HAP-1 (cell line): ENCODE data around the gene DISC1.
"Not testable (repeated sequence)": the region's sequence is repeated elsewhere in the genome, so short reads cannot be mapped to it uniquely, and the experiment has no call there.

ENCODE experiments used
- DNase-seq, 2 experiments: peaks; one replicate each; pipeline ENCODE4 v3.0.0-alpha.2; 2016 to 2020; ENCODE audit warnings: low spot score in 2 of 2
- H3K27me3 ChIP-seq: fragments of 250-450 bp; sonication (Bioruptor Pico); 2 replicates; pipeline ENCODE4 v1.5.1; 2020; ENCODE audit warnings: low read depth, mild to moderate bottlenecking, moderate library complexity
- H3K36me3 ChIP-seq: fragments of 250-450 bp; sonication (Bioruptor Pico); replicated peaks from 2 replicates; pipeline ENCODE4 v1.5.1; 2020; ENCODE audit warnings: mild to moderate bottlenecking
- H3K4me1 ChIP-seq: fragments of 250-450 bp; sonication (Bioruptor Pico); 2 replicates; pipeline ENCODE4 v1.5.1; 2020; ENCODE audit warnings: mild to moderate bottlenecking
- H3K4me3 ChIP-seq: fragments of 250-450 bp; sonication (Bioruptor Pico); 2 replicates; pipeline ENCODE4 v1.5.1; 2020; ENCODE audit warnings: mild to moderate bottlenecking, moderate library complexity
- H3K9me3 ChIP-seq: fragments of 250-450 bp; sonication (Bioruptor Pico); 2 replicates; pipeline ENCODE4 v1.5.1; 2020; ENCODE audit warnings: mild to moderate bottlenecking, moderate library complexity
- in situ Hi-C: fragments of 300-500 bp; cut with MboI; formaldehyde crosslinking; loops from 3 replicates; pipeline ENCODE4 v1.14.3; 2020; ENCODE audit warnings: low sequenced_read_pairs, inconsistent platforms, mixed read lengths

DISC1 gene

DNA sequence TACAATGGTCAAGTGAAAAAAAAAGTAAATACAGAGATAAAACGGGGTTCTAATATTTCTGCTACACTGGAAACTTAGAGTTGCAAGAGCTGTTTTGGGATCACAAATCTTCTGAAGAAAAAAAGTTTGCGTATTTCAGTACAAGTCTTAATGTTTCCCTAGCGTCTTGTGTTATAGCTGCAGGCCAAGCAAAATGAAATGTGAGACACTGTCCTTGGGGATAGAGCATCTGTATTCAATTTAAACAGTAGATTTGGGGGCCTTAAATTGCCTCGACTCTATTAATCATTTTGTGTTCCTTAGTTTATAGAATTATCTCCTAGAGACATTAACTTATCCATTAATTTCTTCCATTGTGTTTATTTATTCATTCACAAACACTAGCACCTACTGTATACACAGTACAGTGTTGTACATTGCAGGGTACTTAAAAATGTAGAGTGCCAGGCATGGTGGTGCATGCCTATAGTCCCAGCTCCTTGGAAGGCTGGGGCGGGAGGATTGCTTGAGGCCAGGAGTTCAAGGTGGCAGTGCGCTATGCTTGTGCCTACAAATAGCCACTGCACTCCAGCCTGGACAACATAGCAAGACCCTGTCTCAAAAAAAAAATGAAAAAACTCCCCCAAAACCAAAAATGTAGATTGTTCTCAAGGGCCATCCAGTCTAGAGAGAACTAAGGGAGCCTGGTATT, 7.9 kb downstream of the DISC1 start:
- in situ Hi-C loops: no loop called here
- no peaks in the 10 kb centered on the region for H3K4me1 ChIP-seq
- H3K36me3 ChIP-seq: no peaks in the 10 kb centered on the region
- H3K9me3 ChIP-seq: no peaks in the 10 kb centered on the region
- H3K27me3 ChIP-seq: no peaks in the 10 kb centered on the region
- no peak overlapping the region for H3K4me3 ChIP-seq
- DNase-seq: no peak

DNA sequence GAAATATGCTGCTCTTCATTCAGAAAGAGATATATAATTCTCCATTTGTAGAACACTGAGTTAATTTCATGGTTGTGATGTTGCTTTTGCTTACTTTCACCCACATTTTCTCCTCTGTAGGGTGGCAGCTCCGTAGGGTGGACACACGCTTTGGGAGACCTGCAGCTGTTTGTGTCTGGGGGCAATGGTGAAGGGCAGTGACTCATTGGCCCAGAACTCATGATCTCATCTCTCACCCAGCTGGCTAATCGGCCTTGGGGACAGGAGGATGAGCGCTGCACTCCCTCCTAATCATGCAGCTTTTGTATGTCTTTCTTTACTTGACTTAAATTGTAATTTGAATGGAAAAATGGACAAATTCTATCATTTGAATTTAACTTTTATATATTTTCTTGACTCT, 9.6 kb downstream of the DISC1 start:
- no peaks in the 10 kb centered on the region for H3K4me1 ChIP-seq
- no peaks in the 10 kb centered on the region for H3K36me3 ChIP-seq
- DNase-seq: no peak
- H3K27me3 ChIP-seq: no peaks in the 10 kb centered on the region
- H3K4me3 ChIP-seq: no peak overlapping the region
- in situ Hi-C loops: no loop called here
- H3K9me3 ChIP-seq: no peaks in the 10 kb centered on the region

DNA sequence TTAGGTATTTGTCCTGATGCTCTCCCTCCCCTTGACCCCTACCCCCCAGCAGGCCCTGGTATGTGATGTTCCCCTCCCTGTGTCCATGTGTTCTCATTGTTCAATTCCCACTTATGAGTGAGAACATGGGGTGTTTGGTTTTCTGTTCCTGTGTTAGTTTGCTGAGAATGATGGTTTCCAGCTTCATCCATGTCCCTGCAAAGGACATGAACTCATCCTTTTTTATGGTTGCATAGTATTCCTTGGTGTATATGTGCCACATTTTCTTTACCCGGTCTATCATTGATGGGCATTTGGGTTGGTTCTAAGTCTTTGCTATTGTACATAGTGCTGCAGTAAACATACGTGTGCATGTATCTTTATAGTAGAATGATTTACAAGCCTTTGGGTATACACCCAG, 10.3 kb downstream of the DISC1 start:
- H3K4me1 ChIP-seq, H3K4me3 ChIP-seq, in situ Hi-C loops, DNase-seq, H3K9me3 ChIP-seq, H3K36me3 ChIP-seq, H3K27me3 ChIP-seq: not testable (repeated sequence)

DNA sequence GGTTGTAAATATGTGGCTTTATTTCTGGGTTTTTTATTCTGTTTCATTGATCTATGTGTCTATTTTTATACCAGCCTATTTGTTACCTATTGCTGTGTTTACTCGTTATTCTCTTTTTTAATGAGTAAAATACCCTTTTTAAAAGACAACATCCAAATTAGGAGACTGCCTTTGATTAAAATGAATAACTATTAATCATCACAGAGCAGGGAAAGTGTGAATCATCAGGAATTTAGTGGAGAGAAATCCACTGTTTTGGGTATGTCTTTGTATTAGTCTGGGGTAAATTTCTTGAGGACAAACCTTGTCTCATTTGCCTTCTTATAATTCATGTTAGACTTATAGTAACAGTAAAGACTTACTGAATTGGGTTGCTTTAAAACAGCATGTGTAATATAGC, 12.1 kb downstream of the DISC1 start:
- in situ Hi-C loops: no loop called here
- no peak overlapping the region for H3K4me3 ChIP-seq
- DNase-seq: no peak

DNA sequence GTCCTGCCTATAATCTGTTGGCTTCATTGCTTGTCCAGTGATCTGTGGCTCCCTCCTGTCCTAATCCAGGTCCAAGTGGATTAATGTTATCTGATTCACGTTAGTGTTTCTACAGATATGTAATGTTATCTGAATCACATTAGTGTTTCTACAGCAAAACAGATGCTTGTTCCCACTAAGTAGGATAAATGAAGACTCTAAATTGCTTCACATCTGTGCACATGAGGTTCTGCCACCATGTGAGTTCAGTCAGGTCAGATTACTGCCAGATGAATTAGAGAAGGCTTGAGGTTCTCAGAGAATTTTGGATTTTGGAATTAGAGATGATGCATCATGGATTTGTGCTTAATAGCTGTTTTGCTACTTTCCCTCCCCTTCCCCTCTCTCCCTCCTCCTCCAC, 13.2 kb downstream of the DISC1 start:
- H3K4me1 ChIP-seq: no peaks in the 10 kb centered on the region
- no peak for DNase-seq
- H3K9me3 ChIP-seq: no peaks in the 10 kb centered on the region
- in situ Hi-C loops: no loop called here
- H3K4me3 ChIP-seq: no peak overlapping the region
- H3K27me3 ChIP-seq: no peaks in the 10 kb centered on the region
- H3K36me3 ChIP-seq: no peaks in the 10 kb centered on the region

More for the DNA sequence above, 12.1 kb downstream of the DISC1 start:
- H3K27me3 ChIP-seq: no peaks in the 10 kb centered on the region
- no peaks in the 10 kb centered on the region for H3K36me3 ChIP-seq
- H3K4me1 ChIP-seq: no peaks in the 10 kb centered on the region
- H3K9me3 ChIP-seq: no peaks in the 10 kb centered on the region

DNA sequence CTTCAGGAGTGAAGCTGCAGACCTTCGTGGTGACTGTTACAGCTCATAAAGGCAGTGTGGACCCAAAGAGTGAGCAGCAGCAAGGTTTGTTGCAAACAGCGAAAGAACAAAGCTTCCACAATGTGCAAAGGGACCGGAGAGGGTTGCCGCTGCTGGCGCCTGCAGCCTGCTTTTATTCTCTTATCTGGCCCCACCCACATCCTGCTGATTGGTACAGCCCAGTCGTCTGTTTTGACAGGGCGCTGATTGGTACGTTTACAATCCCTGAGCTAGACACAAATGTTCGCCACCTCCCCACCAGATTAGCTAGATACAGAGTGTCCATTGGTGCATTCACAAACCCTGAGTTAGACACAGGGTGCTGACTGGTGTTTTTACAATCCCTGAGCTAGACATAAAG, 14.9 kb downstream of the DISC1 start:
- H3K4me3 ChIP-seq, H3K36me3 ChIP-seq, H3K27me3 ChIP-seq, DNase-seq, in situ Hi-C loops, H3K9me3 ChIP-seq, H3K4me1 ChIP-seq: not testable (repeated sequence)

DNA sequence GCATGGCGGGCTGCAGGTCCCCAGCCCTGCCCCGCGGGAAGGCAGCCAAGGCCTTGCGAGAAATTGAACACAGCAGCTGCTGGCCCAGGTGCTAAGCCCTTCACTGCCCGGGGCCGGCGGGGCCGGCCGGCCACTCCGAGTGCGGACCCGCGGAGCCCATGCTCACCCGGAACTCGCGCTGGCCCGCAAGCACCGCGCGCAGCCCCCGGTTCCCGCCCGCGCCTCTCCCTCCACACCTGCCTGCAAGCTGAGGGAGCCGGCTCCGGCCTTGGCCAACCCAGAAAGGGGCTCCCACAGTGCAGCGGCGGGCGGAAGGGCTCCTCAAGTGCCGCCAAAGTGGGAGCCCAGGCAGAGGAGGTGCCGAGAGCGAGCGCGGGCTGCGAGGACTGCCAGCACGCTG, 15.5 kb downstream of the DISC1 start:
- H3K4me1 ChIP-seq, H3K4me3 ChIP-seq, H3K9me3 ChIP-seq, H3K36me3 ChIP-seq, DNase-seq, H3K27me3 ChIP-seq, in situ Hi-C loops: not testable (repeated sequence)

DNA sequence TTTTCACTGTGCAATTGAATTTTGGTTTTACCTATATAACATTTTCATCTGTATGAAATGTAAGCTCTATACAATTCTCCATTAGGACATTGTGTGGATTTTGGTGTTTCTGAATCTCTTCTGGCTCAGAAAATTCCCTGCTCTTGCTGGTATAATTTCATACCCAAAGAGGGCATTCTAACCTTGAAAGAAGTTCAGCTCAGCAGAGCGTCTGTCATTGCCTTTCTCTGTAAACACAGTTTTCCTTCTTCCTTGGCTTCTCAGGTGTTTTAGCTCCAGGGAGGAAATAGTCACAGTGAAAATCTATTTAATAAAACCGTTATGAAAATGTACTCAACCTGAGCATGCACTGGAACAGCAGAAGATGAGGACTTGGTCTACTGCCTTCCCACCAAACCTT, 16.0 kb downstream of the DISC1 start:
- no peak overlapping the region for H3K4me3 ChIP-seq
- in situ Hi-C loops: no loop called here
- no peak for DNase-seq
- no peaks in the 10 kb centered on the region for H3K9me3 ChIP-seq
- H3K36me3 ChIP-seq: no peaks in the 10 kb centered on the region
- H3K27me3 ChIP-seq: no peaks in the 10 kb centered on the region
- no peaks in the 10 kb centered on the region for H3K4me1 ChIP-seq

DNA sequence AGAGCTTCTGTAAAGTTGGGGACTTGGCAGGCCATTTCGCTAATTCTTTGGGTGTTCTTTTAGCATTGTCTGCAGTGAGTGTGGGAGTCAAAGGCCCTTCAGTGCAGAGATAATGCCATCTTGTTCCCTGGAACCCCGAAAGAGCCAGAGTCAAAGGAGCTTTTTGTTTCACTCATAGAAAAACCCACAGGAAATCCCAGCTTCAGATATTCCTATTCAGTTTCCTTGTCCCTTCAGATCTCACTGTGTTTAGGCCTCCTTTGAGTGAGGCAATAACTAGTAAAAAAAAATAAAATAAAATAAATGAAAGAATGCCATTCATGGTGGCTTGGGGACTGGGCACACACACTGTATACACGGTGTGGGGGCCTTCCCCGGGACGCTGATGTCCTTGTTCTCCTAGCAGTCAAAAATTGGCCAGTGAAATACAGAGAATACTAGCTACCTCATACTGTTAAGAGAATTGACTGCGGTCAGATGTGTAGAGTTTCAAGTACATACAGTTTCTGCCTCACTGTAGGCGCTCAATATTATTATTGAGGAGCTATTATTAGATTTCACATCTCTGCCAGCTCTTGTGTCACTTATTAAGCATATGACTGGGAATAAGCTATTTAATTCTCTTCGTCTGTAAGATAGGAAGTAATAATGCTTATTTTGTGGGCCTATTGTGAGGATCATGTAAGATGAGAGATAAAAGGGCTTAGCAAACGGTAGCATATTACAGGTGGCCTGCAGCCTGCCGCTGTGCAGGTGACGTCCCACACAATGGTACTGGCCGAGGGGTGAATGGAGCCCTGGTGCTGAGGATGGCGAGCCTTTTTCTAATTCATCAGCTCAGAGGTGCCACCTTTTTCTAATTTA, 16.7 kb downstream of the DISC1 start:
- no peak for DNase-seq
- in situ Hi-C loops: no loop called here
- Histone ChIP-seq H3K9me3 (no peaks in the 10 kb centered on the region), H3K4me1 (no peaks in the 10 kb centered on the region), H3K4me3 (no peak overlapping the region), H3K27me3 (no peaks in the 10 kb centered on the region), H3K36me3 (no peaks in the 10 kb centered on the region)

DNA sequence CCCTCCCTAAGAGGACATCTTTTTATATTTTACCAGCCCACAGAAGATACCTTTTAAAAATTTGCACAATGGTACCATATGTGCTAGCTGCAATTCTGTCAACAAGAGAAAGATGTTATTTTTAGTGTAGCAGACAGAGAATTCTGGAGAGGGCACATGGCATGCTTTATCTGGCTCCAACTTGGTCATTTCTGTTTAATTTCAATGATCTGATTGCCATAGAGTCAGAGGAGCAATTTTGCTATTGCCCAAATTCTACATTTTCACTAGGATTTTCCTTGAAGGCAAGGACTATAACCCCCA, 17.3 kb downstream of the DISC1 start:
- no peak overlapping the region for H3K4me3 ChIP-seq
- in situ Hi-C loops: no loop called here
- H3K4me1 ChIP-seq: no peaks in the 10 kb centered on the region
- no peaks in the 10 kb centered on the region for H3K36me3 ChIP-seq
- no peak for DNase-seq
- no peaks in the 10 kb centered on the region for H3K9me3 ChIP-seq
- H3K27me3 ChIP-seq: no peaks in the 10 kb centered on the region

DNA sequence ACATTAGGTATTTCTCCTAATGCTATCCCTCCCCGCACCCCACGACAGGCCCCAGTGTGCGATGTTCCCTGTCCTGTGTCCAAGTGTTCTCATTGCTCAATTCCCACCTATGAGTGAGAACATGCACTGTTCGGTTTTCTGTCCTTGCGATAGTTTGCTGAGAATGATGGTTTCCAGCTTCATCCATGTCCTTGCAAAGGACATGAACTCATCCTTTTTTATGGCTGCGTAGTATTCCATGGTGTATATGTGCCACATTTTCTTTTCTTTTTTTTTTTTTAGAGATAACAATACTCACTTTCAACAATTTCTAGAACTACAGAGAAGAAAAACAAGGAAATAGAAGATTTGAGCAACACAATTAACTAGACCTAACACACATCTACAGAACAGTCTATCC, 19.0 kb downstream of the DISC1 start:
- H3K4me1 ChIP-seq, H3K36me3 ChIP-seq, H3K9me3 ChIP-seq, DNase-seq, H3K4me3 ChIP-seq, in situ Hi-C loops, H3K27me3 ChIP-seq: not testable (repeated sequence)

DNA sequence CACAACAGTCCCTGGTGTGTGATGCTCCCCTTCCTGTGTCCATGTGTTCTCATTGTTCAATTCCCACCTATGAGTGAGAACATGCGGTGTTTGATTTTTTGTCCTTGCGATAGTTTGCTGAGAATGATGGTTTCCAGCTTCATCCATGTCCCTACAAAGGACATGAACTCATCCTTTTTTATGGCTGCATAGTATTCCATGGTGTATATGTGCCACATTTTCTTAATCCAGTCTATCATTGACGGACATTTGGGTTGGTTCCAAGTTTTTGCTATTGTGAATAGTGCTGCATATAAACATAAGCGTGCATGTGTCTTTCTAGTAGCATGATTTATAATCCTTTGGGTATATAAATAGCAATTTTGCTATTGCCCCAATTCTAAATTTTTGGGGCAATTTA, 19.6 kb downstream of the DISC1 start:
- H3K9me3 ChIP-seq, H3K4me1 ChIP-seq, H3K4me3 ChIP-seq, in situ Hi-C loops, H3K36me3 ChIP-seq, H3K27me3 ChIP-seq, DNase-seq: not testable (repeated sequence)

DNA sequence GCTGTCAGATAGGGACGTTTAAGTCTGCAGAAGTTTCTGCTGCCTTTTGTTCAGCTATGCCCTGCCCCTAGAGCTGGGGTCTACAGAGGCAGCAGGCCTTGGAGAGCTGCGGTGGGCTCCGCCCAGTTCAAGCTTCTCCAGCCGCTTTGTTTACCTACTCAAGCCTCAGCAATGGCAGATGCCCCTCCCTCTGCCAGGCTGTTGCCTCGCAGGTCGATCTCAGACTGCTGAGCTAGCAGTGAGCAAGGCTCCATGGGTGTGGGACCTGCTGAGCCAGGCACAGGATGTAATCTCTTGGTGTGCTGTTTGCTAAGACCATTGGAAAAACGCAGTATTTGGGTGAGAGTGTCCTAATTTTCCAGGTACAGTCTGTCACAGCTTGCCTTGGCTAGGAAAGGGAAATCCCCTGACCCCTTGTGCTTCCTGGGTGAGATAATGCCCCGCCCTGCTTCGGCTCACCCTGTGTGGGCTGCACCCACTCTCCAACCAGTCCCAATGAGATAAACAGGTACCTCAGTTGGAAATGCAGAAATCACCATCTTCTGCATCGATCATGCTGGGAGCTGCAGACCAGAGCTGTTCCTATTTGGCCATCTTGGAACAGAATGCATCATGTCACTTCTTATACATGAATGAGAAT, 25.2 kb downstream of the DISC1 start:
- in situ Hi-C loops, H3K36me3 ChIP-seq, DNase-seq, H3K4me3 ChIP-seq, H3K4me1 ChIP-seq, H3K9me3 ChIP-seq, H3K27me3 ChIP-seq: not testable (repeated sequence)

DNA sequence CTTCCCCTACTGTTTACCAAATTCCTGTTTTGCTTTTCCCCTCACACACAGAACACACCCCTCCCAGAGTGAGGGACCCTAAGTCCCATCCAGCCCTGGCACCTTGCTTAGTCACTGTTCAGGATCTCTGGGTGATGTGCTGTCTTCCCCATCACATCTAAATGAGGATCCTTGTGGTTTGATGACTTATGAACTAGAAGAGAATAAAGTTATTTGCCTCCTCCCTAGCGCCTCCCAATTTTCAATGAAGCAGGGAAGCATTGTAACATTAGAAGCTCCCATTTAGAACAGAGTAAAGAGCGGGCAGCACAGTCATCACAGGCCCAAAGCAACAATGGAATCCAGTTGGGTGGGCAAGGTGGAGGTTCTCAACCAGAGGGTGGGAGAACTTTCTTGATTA, 27.0 kb downstream of the DISC1 start:
- Histone ChIP-seq H3K27me3 (no peaks in the 10 kb centered on the region), H3K4me1 (no peaks in the 10 kb centered on the region), H3K4me3 (no peak overlapping the region), H3K36me3 (no peaks in the 10 kb centered on the region), H3K9me3 (no peaks in the 10 kb centered on the region; the same call in 1 of the 2 replicates)
- in situ Hi-C loops: no loop called here
- DNase-seq: no peak
